Measurements from ENCODE around the gene RPSA. TPM values are rescaled to one million over a fixed set of nuclear protein-coding genes. Genes with fewer than 3 reads are reported as not detected.

Gene RPSA
- total RNA-seq, 2 donors from 2014 or later = 555 to 696 TPM

DNA sequence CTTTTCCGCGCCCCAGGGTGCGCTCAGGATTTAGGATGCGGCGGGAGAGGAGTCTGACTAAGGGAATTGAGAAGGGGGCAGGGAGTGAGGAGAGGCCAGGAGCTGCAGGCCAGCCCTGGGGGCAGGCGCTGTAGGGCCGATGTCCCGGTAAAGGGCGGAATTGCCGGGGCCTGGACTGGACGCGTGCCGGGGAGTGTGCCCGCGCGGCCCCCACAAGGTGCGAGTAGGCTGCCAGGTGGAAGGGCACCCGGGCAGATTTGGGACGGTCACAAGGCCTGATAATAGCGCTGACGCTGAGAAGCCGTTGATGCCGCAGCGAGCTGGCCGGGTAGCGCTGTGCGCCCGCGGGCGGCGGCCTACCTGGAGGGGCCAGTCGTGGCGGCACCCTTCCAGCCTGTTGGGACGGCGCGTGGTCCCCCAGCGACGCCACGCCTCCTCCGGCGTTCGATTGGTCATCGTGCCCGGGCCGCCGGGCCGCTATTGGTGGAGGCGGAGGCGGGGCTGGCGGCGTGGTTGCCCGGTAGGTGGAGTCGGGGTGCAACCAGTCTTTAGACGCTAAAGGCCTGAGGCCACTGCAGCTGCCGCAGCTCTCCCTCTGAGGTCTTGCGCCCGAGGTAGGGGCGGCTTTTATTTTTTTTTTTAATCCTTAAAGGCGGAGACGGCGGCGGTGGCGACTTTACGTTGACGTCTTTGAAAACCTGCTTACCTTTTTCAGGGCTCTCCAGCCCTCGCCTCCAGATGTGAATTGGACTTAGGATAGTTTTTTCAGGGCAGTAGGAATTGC, 22.4 kb upstream of the RPSA start:
- Histone ChIP-seq H3K27me3 (no peaks in the 10 kb centered on the region), H3K9me3 (no peaks in the 10 kb centered on the region), H3K4me1 (peaks cover 74% of the 10 kb centered on the region), H3K4me3 (peak overlapping the region; percentile 32 to 75), H3K27ac (peak overlapping the region; percentile 95 to 98 (median 96)), H3K36me3 (replicated peaks in 1 of 2; ENCODE audit: insufficient read depth in 1 of 2, low read depth in 2 of 2) (no peaks in the 10 kb centered on the region)
- WGBS, 2 donors = 1% methylated on average over 21 to 65 of the region's 66 CpGs
- TF ChIP-seq POLR2A (IDR thresholded peaks at IDR 0.05) = peak; percentile 96 to 97 (median 96)
- TF ChIP-seq, protein P1, sequence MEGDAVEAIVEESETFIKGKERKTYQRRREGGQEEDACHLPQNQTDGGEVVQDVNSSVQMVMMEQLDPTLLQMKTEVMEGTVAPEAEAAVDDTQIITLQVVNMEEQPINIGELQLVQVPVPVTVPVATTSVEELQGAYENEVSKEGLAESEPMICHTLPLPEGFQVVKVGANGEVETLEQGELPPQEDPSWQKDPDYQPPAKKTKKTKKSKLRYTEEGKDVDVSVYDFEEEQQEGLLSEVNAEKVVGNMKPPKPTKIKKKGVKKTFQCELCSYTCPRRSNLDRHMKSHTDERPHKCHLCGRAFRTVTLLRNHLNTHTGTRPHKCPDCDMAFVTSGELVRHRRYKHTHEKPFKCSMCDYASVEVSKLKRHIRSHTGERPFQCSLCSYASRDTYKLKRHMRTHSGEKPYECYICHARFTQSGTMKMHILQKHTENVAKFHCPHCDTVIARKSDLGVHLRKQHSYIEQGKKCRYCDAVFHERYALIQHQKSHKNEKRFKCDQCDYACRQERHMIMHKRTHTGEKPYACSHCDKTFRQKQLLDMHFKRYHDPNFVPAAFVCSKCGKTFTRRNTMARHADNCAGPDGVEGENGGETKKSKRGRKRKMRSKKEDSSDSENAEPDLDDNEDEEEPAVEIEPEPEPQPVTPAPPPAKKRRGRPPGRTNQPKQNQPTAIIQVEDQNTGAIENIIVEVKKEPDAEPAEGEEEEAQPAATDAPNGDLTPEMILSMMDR (IDR thresholded peaks at IDR 0.05) = peak in 5 of 7 experiments; percentile 6 to 53 (median 37)
- ATAC-seq (peak; percentile 93), DNase-seq (peak; percentile 98 to 99 (median 98))
- intact Hi-C loops (cut with DNase I) = no loop called here

DNA sequence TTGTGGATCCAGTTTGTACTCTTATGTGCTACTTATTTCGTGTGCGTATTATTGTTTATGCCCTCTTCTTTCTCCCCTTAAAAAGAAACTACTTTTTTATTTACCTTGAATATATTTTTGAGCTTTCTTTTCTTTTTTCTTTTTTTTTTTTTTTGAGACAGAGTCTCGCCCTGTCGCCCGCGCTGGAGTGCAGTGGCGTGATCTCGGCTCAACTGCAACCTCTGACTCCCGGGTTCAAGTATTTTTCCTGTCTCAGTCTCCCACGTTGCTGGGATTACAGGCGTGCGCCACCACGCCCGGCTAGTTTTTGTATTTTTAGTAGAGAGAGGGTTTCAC, 21.9 kb upstream of the RPSA start:
- Histone ChIP-seq H3K4me3 (no peak overlapping the region), H3K4me1 (peaks cover 68% of the 10 kb centered on the region)
- WGBS, 2 donors = 28 to 39% methylated on average over 14 of the region's 14 CpGs

DNA sequence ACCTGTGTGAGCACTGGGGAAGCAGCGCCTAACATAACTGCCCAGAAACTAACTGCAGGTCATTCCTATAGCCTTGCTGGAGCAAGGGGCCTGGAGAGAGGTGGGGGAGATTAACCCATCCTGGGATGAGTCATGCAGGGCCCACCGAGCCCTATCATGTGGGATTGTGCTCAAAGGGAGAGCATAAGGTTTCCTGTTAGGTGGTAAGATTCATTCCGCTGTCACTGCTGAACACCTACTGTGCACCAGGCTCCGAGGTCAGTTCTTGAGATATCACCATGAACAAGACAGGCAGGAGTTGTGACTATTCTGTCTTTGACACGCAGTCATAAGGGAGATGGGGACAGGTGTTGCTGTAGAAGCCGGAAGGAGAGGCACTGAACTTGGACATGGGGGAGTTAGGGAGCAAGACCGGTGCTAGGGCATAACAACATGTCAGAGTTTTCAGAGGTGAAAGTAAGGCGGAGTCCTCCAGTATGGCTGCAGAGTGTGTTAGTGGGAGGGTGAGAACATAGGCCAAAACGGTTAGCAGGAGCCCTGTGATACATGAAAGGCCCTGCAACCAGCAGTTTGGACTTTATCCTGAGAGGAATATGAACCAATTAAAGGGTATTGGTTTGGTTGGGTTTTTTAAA, 20.9 kb upstream of the RPSA start:
- Histone ChIP-seq H3K27ac (peak overlapping the region in 2 of 4 donors; percentile 2 to 97), H3K4me1 (peaks cover 58% of the 10 kb centered on the region), H3K27me3 (no peaks in the 10 kb centered on the region), H3K36me3 (replicated peaks in 1 of 2; ENCODE audit: insufficient read depth in 1 of 2, low read depth in 2 of 2) (peaks cover 0 to 3% of the 10 kb centered on the region in 2 donors), H3K9me3 (no peaks in the 10 kb centered on the region), H3K4me3 (no peak overlapping the region)
- TF ChIP-seq, protein P1 (IDR thresholded peaks at IDR 0.05) = no peak
- TF ChIP-seq POLR2A (IDR thresholded peaks at IDR 0.05) = no peak
- ATAC-seq (no peak), DNase-seq (no peak)
- intact Hi-C loops (cut with DNase I) = no loop called here
- WGBS, 2 donors = 51 to 59% methylated on average over 9 of the region's 9 CpGs

More for the DNA sequence above, 21.9 kb upstream of the RPSA start:
- Histone ChIP-seq H3K27me3 (no peaks in the 10 kb centered on the region), H3K9me3 (no peaks in the 10 kb centered on the region), H3K27ac (peak overlapping the region in 3 of 4 donors; percentile 95 to 98 (median 97)), H3K36me3 (replicated peaks in 1 of 2; ENCODE audit: insufficient read depth in 1 of 2, low read depth in 2 of 2) (no peaks in the 10 kb centered on the region)
- intact Hi-C loops (cut with DNase I) = no loop called here
- TF ChIP-seq, protein P1 (IDR thresholded peaks at IDR 0.05) = no peak
- no peak for TF ChIP-seq POLR2A (IDR thresholded peaks at IDR 0.05)
- ATAC-seq (no peak), DNase-seq (no peak)

DNA sequence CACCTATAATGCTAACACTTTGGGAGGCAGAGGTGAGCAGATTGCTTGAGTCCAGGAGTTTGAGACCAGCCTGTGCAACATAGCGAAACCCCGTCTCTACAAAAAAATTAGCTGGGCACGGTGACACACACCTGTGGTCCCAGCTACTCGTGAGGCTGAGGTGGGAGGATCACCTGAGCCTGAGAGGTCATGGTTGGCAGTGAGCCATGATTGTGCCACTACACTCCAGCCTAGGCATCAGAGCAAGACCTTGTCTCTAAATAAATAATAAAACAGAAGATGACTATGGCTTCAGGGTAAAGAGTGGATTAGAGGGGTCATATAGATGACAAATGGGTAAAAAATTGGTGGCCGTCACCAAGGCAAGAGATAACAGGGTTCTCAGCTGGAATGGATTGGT, 20.2 kb upstream of the RPSA start:
- Histone ChIP-seq H3K9me3 (no peaks in the 10 kb centered on the region), H3K4me1 (peaks cover 51% of the 10 kb centered on the region), H3K4me3 (no peak overlapping the region), H3K27me3 (no peaks in the 10 kb centered on the region), H3K27ac (no peak overlapping the region), H3K36me3 (replicated peaks in 1 of 2; ENCODE audit: insufficient read depth in 1 of 2, low read depth in 2 of 2) (peaks cover 0 to 5% of the 10 kb centered on the region in 2 donors)
- no peak for DNase-seq
- intact Hi-C loops (cut with DNase I) = no loop called here
- no peak for TF ChIP-seq POLR2A (IDR thresholded peaks at IDR 0.05)
- TF ChIP-seq, protein P1 (IDR thresholded peaks at IDR 0.05) = no peak
- WGBS, 2 donors = 70 to 71% methylated on average over 5 of the region's 5 CpGs
- no peak for ATAC-seq
